Mammary epithelial cell (primary cell): Measurements from ENCODE around the gene SH3TC2.

Source experiments
- CTCF ChIP-seq, 2 donors: IDR thresholded peaks in 1 of 2; conservative IDR thresholded peaks in 1 of 2; 2 replicates each; pipeline ENCODE4 v1.5.1; 2011 to 2012; ENCODE audit warnings: inconsistent platforms in 2 of 2, low read length in 2 of 2, mild to moderate bottlenecking in 2 of 2, control low read depth in 1 of 2, low read depth in 1 of 2; ENCODE audit not compliant: insufficient read depth in 1 of 2; ENCODE audit errors: extremely low read depth in 1 of 2
- EZH2 ChIP-seq: IDR thresholded peaks from 2 replicates; pipeline ENCODE4 v1.6.1; 2012; ENCODE audit warnings: low read length, inconsistent platforms, borderline replicate concordance

GRCh38 chr5:149073213-149073612, 10.4 kb upstream of the SH3TC2 start:
- TF ChIP-seq CTCF (conservative IDR thresholded peaks at IDR 0.05 in 1 of 2, IDR thresholded peaks at IDR 0.05 in 1 of 2; ENCODE audit: extremely low read depth in 1 of 2, insufficient read depth in 1 of 2, low read depth in 1 of 2, low read length in 2 of 2) (no peak), EZH2 (no peak)
